Measurements from ENCODE around the gene EIF1. TPM values are rescaled to one million over a fixed set of nuclear protein-coding genes. Genes with fewer than 3 reads are reported as not detected.

Gene EIF1
- total RNA-seq, 4 donors from 2014 or later, result 222 to 842 (median 375) TPM

GRCh38 chr17:41664587-41665565, 23.8 kb upstream of the EIF1 start:
- no peak for DNase-seq
- H3K27me3 ChIP-seq, result no peaks in the 10 kb centered on the region
- peaks cover 0 to 21% of the 10 kb centered on the region in 2 donors for H3K4me1 ChIP-seq
- TF ChIP-seq POLR2A (IDR thresholded peaks at IDR 0.05) (no peak), CTCF (IDR thresholded peaks at IDR 0.05 in 4 of 5, conservative IDR thresholded peaks at IDR 0.05 in 1 of 5) (no peak)
- intact Hi-C loops (cut with DNase I; ENCODE audit: low total_unique reads), result loop anchor here (5.0 kb wide), 1 partner anchor 848 kb away; no protein-coding TSS in a partner anchor
- H3K27ac ChIP-seq, result peak overlapping the region in 1 of 4 donors; percentile 77
- H3K9me3 ChIP-seq, result no peaks in the 10 kb centered on the region
- no peaks in the 10 kb centered on the region for H3K36me3 ChIP-seq
- in situ Hi-C loops (cut with MboI; ENCODE audit: low sequenced_read_pairs in 4 of 4), result loop anchor here (5.0 to 25.0 kb wide), 8 partner anchors 110 to 1053 kb away; partner anchors contain the start of gene KRT10 (in 1 of the 4)
- peak overlapping the region; percentile 61 to 86 (median 67) for H3K4me3 ChIP-seq
- ATAC-seq, result no peak

- TF ChIP-seq CTCF (IDR thresholded peaks at IDR 0.05 in 4 of 5, conservative IDR thresholded peaks at IDR 0.05 in 1 of 5), result peak; percentile 86 to 96 (median 92)
- TF ChIP-seq POLR2A (IDR thresholded peaks at IDR 0.05), result peak; percentile 35 to 43
- peak overlapping the region; percentile 61 to 86 (median 67) for H3K4me3 ChIP-seq
- ATAC-seq, result peak; percentile 72 to 79
- H3K36me3 ChIP-seq, result no peaks in the 10 kb centered on the region
- intact Hi-C loops (cut with DNase I; ENCODE audit: low total_unique reads) (loop anchor here (1.0 to 5.0 kb wide), 5 partner anchors 17 to 863 kb away; partner anchors contain the start of gene EIF1), in situ Hi-C loops (cut with MboI; ENCODE audit: low sequenced_read_pairs in 4 of 4) (loop anchor here (5.0 to 25.0 kb wide), 7 partner anchors 111 to 1053 kb away; partner anchors contain the start of gene KRT10 (in 1 of the 4))
- no peaks in the 10 kb centered on the region for H3K27me3 ChIP-seq
- peaks cover 0 to 21% of the 10 kb centered on the region in 2 donors for H3K4me1 ChIP-seq
- no peaks in the 10 kb centered on the region for H3K9me3 ChIP-seq
- peak; percentile 62 to 79 for DNase-seq
- H3K27ac ChIP-seq, result peak overlapping the region; percentile 77 to 86 (median 82)
Observed at GRCh38 chr17:41665566-41666236, 23.0 kb upstream of the EIF1 start.

GRCh38 chr17:41666237-41666641, 22.4 kb upstream of the EIF1 start:
- Histone ChIP-seq H3K4me1 (peaks cover 0 to 21% of the 10 kb centered on the region in 2 donors), H3K36me3 (no peaks in the 10 kb centered on the region), H3K9me3 (no peaks in the 10 kb centered on the region), H3K4me3 (peak overlapping the region; percentile 61 to 86 (median 67)), H3K27me3 (no peaks in the 10 kb centered on the region), H3K27ac (peak overlapping the region; percentile 77 to 86 (median 82))
- intact Hi-C loops (cut with DNase I; ENCODE audit: low total_unique reads) (loop anchor here (1.0 to 5.0 kb wide), 5 partner anchors 18 to 863 kb away; partner anchors contain the start of gene EIF1), in situ Hi-C loops (cut with MboI; ENCODE audit: low sequenced_read_pairs in 4 of 4) (loop anchor here (5.0 to 25.0 kb wide), 7 partner anchors 111 to 1054 kb away; partner anchors contain the start of gene KRT10 (in 1 of the 4))
- ATAC-seq, result peak; percentile 22 to 26
- DNase-seq, result no peak
- TF ChIP-seq POLR2A (IDR thresholded peaks at IDR 0.05) (no peak), CTCF (IDR thresholded peaks at IDR 0.05 in 4 of 5, conservative IDR thresholded peaks at IDR 0.05 in 1 of 5) (no peak)

- Histone ChIP-seq H3K27ac (peak overlapping the region; percentile 77 to 86 (median 82)), H3K27me3 (no peaks in the 10 kb centered on the region), H3K4me3 (peak overlapping the region; percentile 61 to 86 (median 67)), H3K9me3 (no peaks in the 10 kb centered on the region), H3K4me1 (peaks cover 0 to 21% of the 10 kb centered on the region in 2 donors), H3K36me3 (no peaks in the 10 kb centered on the region)
- peak; percentile 54 to 81 for DNase-seq
- in situ Hi-C loops (cut with MboI; ENCODE audit: low sequenced_read_pairs in 4 of 4) (loop anchor here (5.0 to 25.0 kb wide), 7 partner anchors 112 to 1054 kb away; partner anchors contain the start of gene KRT10 (in 1 of the 4)), intact Hi-C loops (cut with DNase I; ENCODE audit: low total_unique reads) (loop anchor here (1.0 to 5.0 kb wide), 5 partner anchors 18 to 864 kb away; partner anchors contain the start of gene EIF1)
- ATAC-seq, result peak; percentile 84
- TF ChIP-seq CTCF (IDR thresholded peaks at IDR 0.05 in 4 of 5, conservative IDR thresholded peaks at IDR 0.05 in 1 of 5) (peak; percentile 94 to 98 (median 96)), POLR2A (IDR thresholded peaks at IDR 0.05) (no peak)
Observed at GRCh38 chr17:41666708-41667279, 21.9 kb upstream of the EIF1 start.

All from gastrocnemius medialis (tissue), 4 donors.